Right lobe of liver (tissue), 6 donors: ENCODE results near the gene ZSCAN22. TPM values are rescaled to one million over a fixed set of nuclear protein-coding genes. Genes with fewer than 3 reads are reported as not detected.

Source experiments
- ATAC-seq, 4 donors: fragments of 200-7000 bp; cut with Tn5 transposase; one replicate each; pipeline ENCODE4 v1.9.1; 2020; ENCODE audit warnings: mild to moderate bottlenecking in 4 of 4, moderate library complexity in 4 of 4
- DNase-seq, 3 donors: peaks; one replicate each; pipeline ENCODE4 v3.0.0-alpha.2; 2020
- H3K27ac ChIP-seq, 3 donors: fragments of 200-600 bp; one replicate each; pipeline ENCODE4 v1.8.0; 2022
- H3K27me3 ChIP-seq, 2 donors: fragments of 200-600 bp; one replicate each; pipeline ENCODE4 v1.8.0; 2022
- H3K36me3 ChIP-seq, 4 donors: fragments of 200-600 bp; sonication (generic) in 1 of 4; one replicate each; pipeline versions ENCODE4 v1.5.1 to v1.8.0; 2017 to 2022; ENCODE audit warnings: control low read depth in 1 of 4
- H3K4me1 ChIP-seq, 4 donors: fragments of 200-600 bp; sonication (generic) in 1 of 4; one replicate each; pipeline versions ENCODE4 v1.5.1 to v1.8.0; 2017 to 2022; ENCODE audit warnings: control low read depth in 1 of 4
- H3K4me3 ChIP-seq, 3 donors: fragments of 200-600 bp; one replicate each; pipeline ENCODE4 v1.8.0; 2022
- H3K9me3 ChIP-seq, 4 donors: fragments of 200-600 bp; sonication (generic) in 1 of 4; one replicate each; pipeline versions ENCODE4 v1.5.1 to v1.8.0; 2017 to 2022; ENCODE audit warnings: control low read depth in 1 of 4
- CTCF ChIP-seq, 4 donors: fragments of 200-600 bp in 3 of 4; fragments of 450-650 bp in 1 of 4; IDR thresholded peaks; one replicate each; pipeline versions ENCODE4 v1.5.1 to v1.8.0; 2016 to 2022; ENCODE audit warnings: antibody characterized with exemption in 4 of 4, mild to moderate bottlenecking in 2 of 4
- POLR2A ChIP-seq: fragments of 450-650 bp; IDR thresholded peaks from one replicate; pipeline ENCODE4 v1.6.1; 2017; ENCODE audit warnings: antibody characterized with exemption, mild to moderate bottlenecking
- WGBS: methylation state at CpG from one replicate; pipeline ENCODE4 v1.1.6; 2018; ENCODE audit warnings: low coverage, low lambda C conversion rate; ENCODE audit not compliant: insufficient coverage; ENCODE audit errors: missing lambda C conversion rate; 5-methylcytosine and 5-hydroxymethylcytosine counted together
- intact Hi-C, 2 donors: fragments of 100-400 bp; cut with DNase I; formaldehyde crosslinking; loops; one replicate each; pipeline versions ENCODE4 v1.11.2 to v1.14.1; 2022
- microRNA-seq, 2 donors: library from miRNA; unstranded; fragments of <30 nt; microRNA quantifications; one replicate each; pipeline ENCODE4, GENCODE V29; 2019 to 2020
- small RNA-seq, 2 experiments: library from RNA; depleted of rRNA; stranded (forward); fragments of <200 nt; gene quantifications; one replicate each; pipeline ENCODE3, GENCODE V24; 2016
- total RNA-seq, 6 experiments: library from RNA; depleted of rRNA in 2 of 6; stranded (reverse); fragments of >200 nt in 2 of 6; fragmentation: NEBNext Ultra II Directional in 3 of 6; extraction: Animal tissue kit (Norgen Biotek cat#: 25700) in 3 of 6; gene quantifications; one replicate each; pipeline versions ENCODE4 v1.1.0 to v1.2.4, GENCODE V29; 2016 to 2023
- donor health status: DM: no; HTN: yes; CAD: no.
- donor health status: DM: no; HTN: no; CAD: no.
- donor health status: DM: no; HTN: no; CAD: no.
- donor health status: DM: no; HTN: yes; CAD: no.
- donor health status: DM: no; HTN: yes; CAD: no.

ZSCAN22 gene
- total RNA-seq, 6 experiments from 2014 or later, result 1.7 to 2.9 (median 2.1) TPM

GRCh38 chr19:58388175-58388526 lies 61.4 kb downstream of the ZSCAN22 start:
- no peak for ATAC-seq
- WGBS, result 95% methylated on average over 2 of the region's 3 CpGs
- no peak for TF ChIP-seq CTCF (IDR thresholded peaks at IDR 0.05)
- TF ChIP-seq POLR2A, result no peak
- DNase-seq, result peak in 1 of 3 donors; percentile 13
- intact Hi-C loops, result no loop called here
- Histone ChIP-seq H3K4me3 (peak overlapping the region; percentile 67 to 92 (median 87)), H3K4me1 (peaks cover 0 to 16% (median 6%) of the 10 kb centered on the region in 4 donors), H3K27me3 (no peaks in the 10 kb centered on the region), H3K36me3 (peaks cover 0 to 28% (median 9%) of the 10 kb centered on the region in 4 donors), H3K9me3 (no peaks in the 10 kb centered on the region), H3K27ac (no peak overlapping the region)

Small RNA genes within 50 kb of the gene (microRNA-seq; reads per million reads assigned to microRNA genes)
- gene MIR4754 (0 to 0.29 reads per million in 2 donors), gene MIR6806 (0 to 0.29 reads per million in 2 donors)

Small RNA genes within 50 kb of the gene (small RNA-seq; reads per million reads assigned to genes)
- gene MIR4754 (0 reads per million in 2 experiments), gene MIR6806 (0 to 0.10 reads per million in 2 experiments), gene RNA5SP473 (0 to 0.29 reads per million in 2 experiments)

Other genes with a start within 250 kb of the ZSCAN22 start
- 10 to 100 TPM in 4 of 6 experiments, 1 to 10 TPM in 2; 6.3 to 17.1 (median 10.7) TPM for gene ZSCAN18, start 228.8 kb upstream of the ZSCAN22 start, total RNA-seq
- gene ZNF329, start 176.2 kb upstream of the ZSCAN22 start, total RNA-seq, result 1 to 10 TPM; 2.0 to 7.2 (median 2.9) TPM
- 10 to 100 TPM; 12.7 to 18.5 (median 14.4) TPM for gene ZNF274, start 143.9 kb upstream of the ZSCAN22 start, total RNA-seq
- 10 to 100 TPM in 3 of 6 experiments, 1 to 10 TPM in 3; 6.1 to 16.5 (median 10.7) TPM for gene ZNF544, start 98.1 kb upstream of the ZSCAN22 start, total RNA-seq
- 1 to 10 TPM; 1.0 to 2.3 (median 1.6) TPM for gene ZNF8, start 48.0 kb upstream of the ZSCAN22 start, total RNA-seq
- 10 to 100 TPM; 12.4 to 44.7 (median 15.8) TPM for gene ERVK3-1, start 21.6 kb upstream of the ZSCAN22 start, total RNA-seq
- 1,000 to 10,000 TPM in 4 of 6 experiments, 100 to 1,000 TPM in 2; 897 to 2,313 (median 1,164) TPM for gene A1BG, start 26.5 kb downstream of the ZSCAN22 start, total RNA-seq
- 1 to 10 TPM in 5 of 6 experiments, under 1 TPM in 1; 0.73 to 3.1 (median 1.7) TPM for gene ZNF497, start 35.8 kb downstream of the ZSCAN22 start, total RNA-seq
- 1 to 10 TPM; 1.7 to 3.9 (median 2.4) TPM for gene ZNF837, start 54.0 kb downstream of the ZSCAN22 start, total RNA-seq
- gene RPS5, start 60.3 kb downstream of the ZSCAN22 start, total RNA-seq, result 100 to 1,000 TPM; 274 to 637 (median 304) TPM
- gene RNF225, start 68.7 kb downstream of the ZSCAN22 start, total RNA-seq, result not detected
- 10 to 100 TPM in 1 of 6 experiments, 1 to 10 TPM in 5; 5.6 to 12.1 (median 6.6) TPM for gene ZNF584, start 81.7 kb downstream of the ZSCAN22 start, total RNA-seq
- gene ZNF132, start 113.2 kb downstream of the ZSCAN22 start, total RNA-seq, result 1 to 10 TPM in 3 of 6 experiments, under 1 TPM in 3; 0.75 to 2.8 (median 1.0) TPM
- 1 to 10 TPM; 2.9 to 3.3 (median 2.9) TPM for gene ZNF324B, start 124.6 kb downstream of the ZSCAN22 start, total RNA-seq
- gene ZNF324, start 140.1 kb downstream of the ZSCAN22 start, total RNA-seq, result 1 to 10 TPM; 2.9 to 4.9 (median 3.8) TPM
- 1 to 10 TPM; 1.4 to 5.4 (median 4.1) TPM for gene ZNF446, start 149.4 kb downstream of the ZSCAN22 start, total RNA-seq
- 100 to 1,000 TPM; 107 to 737 (median 366) TPM for gene SLC27A5, start 185.0 kb downstream of the ZSCAN22 start, total RNA-seq
- gene ZBTB45, start 192.8 kb downstream of the ZSCAN22 start, total RNA-seq, result 1 to 10 TPM; 3.5 to 4.8 (median 4.3) TPM
- gene TRIM28, start 217.1 kb downstream of the ZSCAN22 start, total RNA-seq, result 100 to 1,000 TPM in 3 of 6 experiments, 10 to 100 TPM in 3; 75.4 to 106 (median 94.7) TPM
- gene CHMP2A, start 228.1 kb downstream of the ZSCAN22 start, total RNA-seq, result 10 to 100 TPM; 62.1 to 90.9 (median 70.7) TPM
- 10 to 100 TPM; 16.0 to 23.5 (median 20.7) TPM for gene UBE2M, start 231.6 kb downstream of the ZSCAN22 start, total RNA-seq
- gene MZF1, start 246.3 kb downstream of the ZSCAN22 start, total RNA-seq, result 10 to 100 TPM in 5 of 6 experiments, 1 to 10 TPM in 1; 8.2 to 19.9 (median 14.1) TPM